Muscle layer of duodenum (tissue), 2 donors: ENCODE data around the gene FAM20B.

ENCODE experiments used
- H3K27ac ChIP-seq: one replicate; pipeline ENCODE4 v1.7.0; 2013; ENCODE audit warnings: mild to moderate bottlenecking, low read length
- H3K27me3 ChIP-seq: one replicate; pipeline ENCODE4 v1.7.0; 2013; ENCODE audit warnings: low read depth, mild to moderate bottlenecking, control low read depth, low read length
- H3K36me3 ChIP-seq, 2 donors: one replicate each; pipeline ENCODE4 v1.7.0; 2013; ENCODE audit warnings: low read length in 2 of 2, control low read depth in 1 of 2, mild to moderate bottlenecking in 1 of 2; ENCODE audit not compliant: insufficient read depth in 2 of 2, control insufficient read depth in 1 of 2
- H3K4me1 ChIP-seq, 2 donors: one replicate each; pipeline ENCODE4 v1.7.0; 2013; ENCODE audit warnings: low read length in 2 of 2, mild to moderate bottlenecking in 2 of 2, control low read depth in 1 of 2, moderate library complexity in 1 of 2; ENCODE audit not compliant: insufficient read depth in 2 of 2, control insufficient read depth in 1 of 2
- H3K4me3 ChIP-seq, 2 donors: one replicate each; pipeline ENCODE4 v1.7.0; 2013; ENCODE audit warnings: low read length in 2 of 2, low read depth in 1 of 2, mild to moderate bottlenecking in 1 of 2
- H3K9me3 ChIP-seq, 2 donors: one replicate each; pipeline ENCODE4 v1.7.0; 2013; ENCODE audit warnings: low read length in 2 of 2, control low read depth in 1 of 2, mild to moderate bottlenecking in 1 of 2; ENCODE audit not compliant: control insufficient read depth in 1 of 2
- donor health status: healthy.

The FAM20B gene

DNA sequence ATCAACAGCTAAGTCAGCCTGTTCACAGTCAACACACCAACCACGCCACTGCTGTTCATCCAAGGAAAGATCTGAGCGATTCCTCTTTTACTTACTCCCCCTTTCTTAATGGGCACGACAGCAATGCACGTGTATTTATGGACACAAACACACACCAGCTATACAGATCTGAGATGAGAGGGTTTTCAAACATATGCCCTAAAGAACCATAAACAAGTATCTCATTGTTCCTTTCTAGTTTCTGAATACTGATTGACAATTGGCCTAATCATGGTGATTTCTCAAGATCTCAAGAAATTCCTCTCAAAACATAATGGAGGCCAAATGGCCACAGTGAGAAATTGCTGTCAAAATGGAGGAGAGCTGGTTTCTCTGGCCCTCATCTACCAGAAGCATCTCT lies 74.2 kb downstream of the FAM20B start:
- no peaks in the 10 kb centered on the region for H3K9me3 ChIP-seq
- H3K4me3 ChIP-seq = no peak overlapping the region
- peaks cover 10 to 25% of the 10 kb centered on the region in 2 donors for H3K36me3 ChIP-seq
- no peaks in the 10 kb centered on the region for H3K4me1 ChIP-seq
- H3K27me3 ChIP-seq = no peaks in the 10 kb centered on the region
- no peak overlapping the region for H3K27ac ChIP-seq

DNA sequence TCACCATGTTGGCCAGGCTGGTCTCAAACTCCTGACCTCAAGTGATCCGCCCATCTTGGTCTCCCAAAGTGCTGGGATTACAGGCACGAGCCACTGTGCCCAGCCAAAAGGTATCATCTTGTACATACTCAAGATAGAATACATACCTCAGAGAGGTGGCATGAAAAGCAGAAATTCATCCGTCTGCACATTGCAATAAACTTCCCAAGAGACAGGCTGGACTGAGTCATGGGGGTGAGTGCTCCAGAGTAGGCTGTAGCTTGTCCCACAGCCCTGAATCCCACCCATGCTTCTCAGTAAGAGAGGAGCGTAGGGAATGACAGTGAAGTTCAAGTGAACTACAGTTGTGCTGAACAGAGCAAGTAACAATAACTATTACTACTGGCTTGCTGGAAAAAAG lies 75.9 kb downstream of the FAM20B start:
- Histone ChIP-seq H3K36me3 (peaks cover 10 to 21% of the 10 kb centered on the region in 2 donors), H3K27ac (no peak overlapping the region), H3K27me3 (no peaks in the 10 kb centered on the region), H3K4me3 (no peak overlapping the region), H3K4me1 (no peaks in the 10 kb centered on the region), H3K9me3 (no peaks in the 10 kb centered on the region)

- H3K4me3 ChIP-seq = no peak overlapping the region
- H3K4me1 ChIP-seq = no peaks in the 10 kb centered on the region
- no peaks in the 10 kb centered on the region for H3K9me3 ChIP-seq
- peaks cover 15 to 36% of the 10 kb centered on the region in 2 donors for H3K36me3 ChIP-seq
- H3K27ac ChIP-seq = no peak overlapping the region
- no peaks in the 10 kb centered on the region for H3K27me3 ChIP-seq
These were observed 78.3 kb downstream of the FAM20B start for GRCh38 chr1:179103999-179104398.

GRCh38 chr1:179104611-179105250 lies 79.0 kb downstream of the FAM20B start:
- Histone ChIP-seq H3K36me3 (peaks cover 20 to 43% of the 10 kb centered on the region in 2 donors), H3K27ac (no peak overlapping the region), H3K4me1 (no peaks in the 10 kb centered on the region), H3K9me3 (no peaks in the 10 kb centered on the region), H3K4me3 (no peak overlapping the region), H3K27me3 (no peaks in the 10 kb centered on the region)

DNA sequence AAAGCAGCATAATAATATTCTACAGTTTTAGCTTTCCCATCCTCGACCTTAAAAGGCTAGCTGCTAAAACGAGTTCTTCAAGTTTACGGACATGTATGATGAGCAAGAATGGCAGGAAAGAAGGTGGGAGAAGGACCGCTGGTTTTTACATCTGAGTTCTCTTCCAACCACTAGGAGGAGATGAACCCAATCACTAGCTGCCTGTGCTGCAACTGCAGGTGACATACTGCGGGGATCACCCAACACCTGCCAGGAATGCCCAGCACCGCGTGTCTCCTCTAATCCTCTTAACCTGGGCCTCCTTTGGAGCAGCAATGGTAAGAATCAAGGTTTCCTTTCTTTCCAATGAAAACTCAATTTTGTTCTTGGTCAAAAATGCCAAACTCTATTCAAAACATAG lies 79.7 kb downstream of the FAM20B start:
- no peak overlapping the region for H3K27ac ChIP-seq
- no peak overlapping the region for H3K4me3 ChIP-seq
- no peaks in the 10 kb centered on the region for H3K27me3 ChIP-seq
- no peaks in the 10 kb centered on the region for H3K4me1 ChIP-seq
- peaks cover 26 to 49% of the 10 kb centered on the region in 2 donors for H3K36me3 ChIP-seq
- H3K9me3 ChIP-seq = no peaks in the 10 kb centered on the region

- no peak overlapping the region for H3K4me3 ChIP-seq
- no peaks in the 10 kb centered on the region for H3K4me1 ChIP-seq
- no peak overlapping the region for H3K27ac ChIP-seq
- H3K27me3 ChIP-seq = no peaks in the 10 kb centered on the region
- H3K36me3 ChIP-seq = peaks cover 36 to 65% of the 10 kb centered on the region in 2 donors
- H3K9me3 ChIP-seq = no peaks in the 10 kb centered on the region
These were observed 82.3 kb downstream of the FAM20B start for GRCh38 chr1:179107706-179108629.

- no peaks in the 10 kb centered on the region for H3K9me3 ChIP-seq
- no peaks in the 10 kb centered on the region for H3K27me3 ChIP-seq
- no peaks in the 10 kb centered on the region for H3K4me1 ChIP-seq
- no peak overlapping the region for H3K27ac ChIP-seq
- no peak overlapping the region for H3K4me3 ChIP-seq
- H3K36me3 ChIP-seq = peaks cover 37 to 67% of the 10 kb centered on the region in 2 donors
These were observed 83.0 kb downstream of the FAM20B start for GRCh38 chr1:179108644-179109043.

GRCh38 chr1:179115181-179115580 lies 89.5 kb downstream of the FAM20B start:
- Histone ChIP-seq H3K9me3 (no peaks in the 10 kb centered on the region), H3K27ac (no peak overlapping the region), H3K36me3 (peaks cover 41 to 49% of the 10 kb centered on the region in 2 donors), H3K4me1 (peaks cover 0 to 3% of the 10 kb centered on the region in 2 donors), H3K4me3 (no peak overlapping the region), H3K27me3 (no peaks in the 10 kb centered on the region)

DNA sequence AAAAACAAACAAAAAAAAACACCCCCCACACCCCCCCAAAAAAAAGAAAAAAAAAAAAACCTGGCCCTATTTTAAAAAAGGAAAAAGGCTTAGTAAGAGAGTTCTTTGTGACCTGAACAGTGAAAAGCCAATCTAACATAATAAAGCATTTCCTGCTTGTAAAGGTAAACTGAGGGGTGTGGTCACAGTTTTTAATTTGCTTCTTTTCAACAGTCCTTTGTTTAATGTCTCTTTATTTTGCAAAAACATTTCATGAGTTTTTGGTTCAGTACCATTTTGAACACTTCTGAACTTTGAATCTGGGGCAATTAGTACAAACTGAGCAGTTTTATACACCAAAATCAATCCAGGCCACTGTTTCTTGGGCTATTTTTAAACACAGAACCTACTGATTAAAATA lies 93.8 kb downstream of the FAM20B start:
- Histone ChIP-seq H3K9me3 (no peaks in the 10 kb centered on the region), H3K36me3 (peaks cover 27 to 32% of the 10 kb centered on the region in 2 donors), H3K27me3 (no peaks in the 10 kb centered on the region), H3K4me1 (peaks cover 0 to 3% of the 10 kb centered on the region in 2 donors), H3K4me3 (no peak overlapping the region), H3K27ac (no peak overlapping the region)

GRCh38 chr1:179120736-179121135 lies 95.0 kb downstream of the FAM20B start:
- Histone ChIP-seq H3K9me3 (no peaks in the 10 kb centered on the region), H3K4me1 (peaks cover 0 to 3% of the 10 kb centered on the region in 2 donors), H3K27me3 (no peaks in the 10 kb centered on the region), H3K36me3 (peaks cover 19 to 26% of the 10 kb centered on the region in 2 donors), H3K4me3 (no peak overlapping the region), H3K27ac (no peak overlapping the region)

DNA sequence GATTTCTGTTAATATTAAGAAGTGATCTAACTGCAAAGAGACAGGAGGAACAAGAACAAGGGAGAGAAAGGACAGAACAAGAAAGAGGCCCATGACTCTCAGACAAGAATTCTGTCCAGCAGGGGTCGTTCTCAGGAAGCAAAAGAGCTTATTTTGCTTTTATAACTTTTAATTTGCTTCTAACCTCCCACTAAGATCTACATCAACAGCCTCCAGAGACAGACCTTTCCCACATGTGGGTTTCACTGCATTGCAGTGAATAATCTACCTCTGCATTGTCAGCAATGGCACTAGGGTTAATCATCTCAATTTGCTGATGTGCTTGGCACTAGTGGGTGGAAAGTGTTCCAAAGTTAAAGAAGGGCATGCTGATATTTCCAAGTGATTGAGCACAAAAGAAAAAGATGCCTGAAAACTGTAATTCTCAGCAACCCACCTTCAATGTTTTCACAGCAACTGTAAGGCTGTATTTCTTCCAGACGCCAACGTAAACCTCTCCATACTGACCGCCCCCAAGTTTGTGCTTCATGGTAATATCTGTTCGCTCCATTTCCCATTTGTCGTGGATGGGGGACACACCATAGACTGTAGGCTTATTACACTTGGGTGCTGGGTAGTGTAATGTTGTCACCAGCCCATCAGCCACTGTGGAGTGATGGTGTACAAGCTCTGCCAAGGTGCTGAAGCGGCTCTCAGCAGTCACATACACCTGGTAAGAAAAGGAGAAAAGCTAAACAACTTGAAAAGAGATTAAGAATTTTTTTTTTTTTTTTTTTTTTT lies 95.7 kb downstream of the FAM20B start:
- Histone ChIP-seq H3K4me1 (peaks cover 0 to 3% of the 10 kb centered on the region in 2 donors), H3K27me3 (no peaks in the 10 kb centered on the region), H3K4me3 (no peak overlapping the region), H3K27ac (no peak overlapping the region), H3K9me3 (no peaks in the 10 kb centered on the region), H3K36me3 (peaks cover 19 to 26% of the 10 kb centered on the region in 2 donors)
